Activated CD4-positive, alpha-beta T cell treated with anti-CD3 and anti-CD28 coated beads for 48 hours (primary cell): ENCODE measurements around the gene USP31.
"Not testable (repeated sequence)": the region's sequence is repeated elsewhere in the genome, so short reads cannot be mapped to it uniquely, and the experiment has no call there.

Source experiments
- DNase-seq: peaks from one replicate; pipeline ENCODE4 v3.0.0-alpha.2; 2020

The USP31 gene

DNA sequence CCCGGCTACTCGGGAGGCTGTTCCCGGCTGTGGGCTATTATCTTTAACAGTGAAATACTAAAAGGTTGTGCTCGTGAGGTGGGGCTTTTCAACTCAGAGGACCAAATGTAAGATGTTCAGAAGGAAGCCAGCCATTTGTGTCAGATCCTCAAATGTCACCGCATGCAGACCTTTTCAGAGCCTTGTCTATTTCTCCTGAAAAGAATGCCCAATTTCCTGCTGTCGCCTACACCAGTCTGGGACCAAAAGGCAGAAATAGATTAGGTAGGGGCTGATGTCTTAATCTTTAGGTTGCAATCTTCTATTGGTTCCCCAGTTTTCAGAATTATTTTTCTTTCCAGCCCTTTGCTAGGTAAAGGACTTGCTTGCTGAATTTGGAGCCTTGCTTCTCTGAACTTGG is 8.9 kb upstream of the USP31 start:
- no peak for DNase-seq

GRCh38 chr16:23156946-23157460 is 7.8 kb upstream of the USP31 start:
- no peak for DNase-seq

DNA sequence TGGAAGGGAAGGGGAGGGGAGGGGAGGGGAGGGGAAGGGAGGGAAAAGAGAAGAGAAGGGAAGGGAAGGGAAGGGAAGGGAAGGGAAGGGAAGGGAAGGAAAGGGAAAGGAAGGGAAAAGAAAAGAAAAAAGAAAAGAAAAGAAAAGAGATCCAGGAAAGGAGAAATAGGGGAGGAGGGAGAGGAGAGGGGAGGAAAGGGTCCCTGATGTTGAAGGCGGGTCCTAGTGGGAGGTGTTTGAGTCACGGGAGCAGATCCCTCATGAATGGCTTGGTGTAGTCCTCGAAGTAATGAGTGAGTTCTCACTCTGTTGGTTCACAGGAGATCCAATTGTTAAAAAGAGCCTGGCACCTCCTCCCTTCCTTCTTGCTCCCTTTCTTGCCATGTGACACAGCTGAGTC is 6.9 kb upstream of the USP31 start:
- no peak for DNase-seq

- DNase-seq: peak; percentile 6
Observed at GRCh38 chr16:23155445-23156049, 6.3 kb upstream of the USP31 start.

DNA sequence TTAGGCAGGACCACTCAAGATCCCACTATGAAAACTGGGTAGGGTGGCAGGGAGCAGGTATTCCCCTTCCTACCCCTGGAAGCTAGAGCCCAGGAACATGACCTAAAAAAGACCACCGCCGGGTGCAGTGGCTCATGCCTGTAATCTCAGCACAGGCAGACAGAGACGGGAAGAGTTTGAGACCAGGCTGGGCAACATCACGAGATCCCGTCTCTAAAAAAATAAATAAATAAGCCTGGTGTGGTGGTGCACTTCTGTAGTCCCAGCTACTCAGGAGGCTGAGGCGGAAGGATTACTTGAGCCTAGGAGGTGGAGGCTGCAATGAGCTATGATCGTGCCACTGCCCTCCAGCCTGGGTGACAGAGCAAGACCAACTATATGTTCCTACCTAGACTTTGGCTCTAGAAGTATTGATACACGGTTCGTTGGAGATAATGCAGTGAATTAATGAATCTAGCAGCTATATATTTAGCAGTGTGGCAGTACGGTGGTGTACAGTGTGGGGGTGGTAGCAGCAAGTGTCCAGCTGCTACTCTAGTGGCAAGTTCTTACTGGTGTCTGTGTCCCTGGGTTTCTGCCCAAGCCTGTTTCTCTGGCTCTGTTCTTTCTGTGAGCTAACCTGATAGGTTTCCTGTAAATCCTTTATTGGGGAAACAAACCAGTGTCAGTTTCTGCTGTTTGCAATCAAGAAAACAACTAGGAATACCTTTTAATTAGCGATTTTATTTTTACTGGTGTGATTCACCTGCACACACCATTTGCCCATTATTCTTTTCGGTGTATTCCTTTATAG is 3.3 kb upstream of the USP31 start:
- DNase-seq: no peak

DNA sequence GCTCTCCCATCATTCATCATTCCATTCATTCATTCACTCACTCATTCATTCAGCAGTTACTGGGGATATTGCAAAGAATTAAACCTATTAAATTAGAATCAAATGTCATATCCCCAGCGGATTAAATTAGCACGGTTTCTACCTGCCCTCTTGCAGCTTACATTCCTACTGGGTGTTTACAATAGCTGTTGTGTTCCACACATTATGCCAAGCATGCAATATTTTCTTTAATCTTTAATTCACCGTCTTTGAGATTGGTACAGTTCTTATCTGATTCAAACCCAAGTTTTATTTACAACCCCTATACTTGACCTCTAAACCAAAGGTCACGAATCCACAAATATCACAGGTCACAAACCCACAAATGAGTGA is 727 bp upstream of the USP31 start:
- DNase-seq: no peak

DNA sequence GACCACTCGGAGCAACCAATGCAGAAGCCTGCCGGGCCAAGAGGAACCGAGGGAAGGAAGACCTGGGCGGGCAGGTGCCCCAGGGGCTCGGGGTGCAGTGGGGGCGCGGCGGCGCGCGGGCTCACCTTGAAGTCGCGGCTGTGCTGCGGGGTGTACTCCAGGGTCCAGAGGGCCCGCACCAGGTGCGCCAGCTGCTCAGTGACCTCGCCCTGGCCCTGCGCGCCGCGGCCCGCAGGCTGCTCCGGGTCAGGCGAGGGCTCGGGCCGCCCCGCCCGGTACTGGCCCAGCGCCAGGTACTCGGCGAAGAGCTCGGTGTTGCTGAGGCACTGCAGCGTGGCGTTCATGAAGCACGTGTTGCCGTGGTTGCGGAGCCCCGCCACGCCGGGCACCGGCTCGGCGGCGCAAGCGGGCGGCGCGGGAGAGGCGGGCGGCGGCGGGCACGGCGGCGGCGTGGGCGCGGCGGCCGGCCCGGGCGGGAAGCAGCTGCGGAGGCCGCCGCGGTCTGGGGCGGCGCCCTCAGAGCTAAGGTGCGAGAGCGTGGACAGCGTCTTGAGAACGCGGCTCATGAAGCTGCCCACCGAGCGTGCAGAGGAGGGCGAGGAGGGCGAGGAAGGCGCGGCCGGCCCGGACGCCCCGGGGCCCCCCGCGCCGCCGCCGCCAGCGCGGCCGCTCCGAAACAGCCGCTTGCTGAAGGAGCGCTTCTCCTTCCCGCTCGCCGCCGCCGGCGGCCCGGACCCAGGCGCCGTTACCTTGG is 562 bp downstream of the USP31 start:
- DNase-seq: peak; percentile 64

DNA sequence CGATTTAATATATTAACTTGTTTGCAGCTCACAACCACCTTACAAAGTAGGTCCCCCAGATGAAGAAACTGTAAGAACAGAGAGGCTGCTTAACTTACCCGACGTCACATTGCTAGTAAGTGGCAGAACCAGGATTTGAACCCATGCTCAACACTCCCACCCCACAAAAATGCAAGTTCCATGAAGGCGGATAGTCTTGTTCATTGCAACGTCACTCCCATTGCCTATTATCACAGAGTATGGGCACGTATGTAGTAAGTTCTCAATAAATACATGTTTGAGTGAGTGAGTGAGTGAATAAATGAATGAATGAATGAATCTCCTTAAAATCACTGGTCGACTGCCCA is 1.1 kb downstream of the USP31 start:
- no peak for DNase-seq

GRCh38 chr16:23147666-23148065 is 1.6 kb downstream of the USP31 start:
- DNase-seq: no peak

DNA sequence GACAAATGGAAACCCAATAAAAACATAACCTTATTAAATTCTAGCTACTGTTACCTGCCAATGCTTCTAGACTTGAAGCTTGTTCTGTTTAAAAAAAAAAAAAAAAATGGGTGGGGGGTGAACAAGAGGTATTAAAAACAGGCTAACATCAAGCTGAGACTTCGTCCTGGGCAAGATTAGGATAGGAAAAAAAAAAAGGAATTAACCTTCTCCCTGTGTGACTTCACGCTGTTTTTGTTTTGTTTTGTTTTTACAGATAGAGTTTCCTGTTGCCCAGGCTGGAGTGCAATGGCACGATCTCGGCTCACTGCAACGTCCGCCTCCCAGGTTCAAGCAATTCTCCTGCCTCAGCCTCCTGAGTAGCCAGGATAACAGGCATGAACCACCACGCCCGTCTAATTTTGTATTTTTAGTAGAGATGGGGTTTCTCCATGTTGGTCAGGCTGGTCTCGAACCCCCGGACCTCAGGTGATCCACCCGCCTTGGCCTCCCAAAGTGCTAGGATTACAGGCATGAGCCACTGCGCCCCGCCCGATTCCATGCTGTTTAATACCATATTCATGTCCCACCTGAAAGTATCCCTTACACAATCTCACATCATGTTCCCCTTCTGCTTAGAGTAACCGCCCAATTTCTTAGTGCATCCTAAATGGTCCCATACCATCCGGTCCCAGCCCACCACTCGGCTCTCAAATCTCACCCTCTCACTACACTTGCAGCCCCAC is 2.2 kb downstream of the USP31 start:
- no peak for DNase-seq

- DNase-seq: no peak
Observed at GRCh38 chr16:23145608-23146007, 3.6 kb downstream of the USP31 start.

GRCh38 chr16:23145186-23145585 is 4.1 kb downstream of the USP31 start:
- DNase-seq: no peak

DNA sequence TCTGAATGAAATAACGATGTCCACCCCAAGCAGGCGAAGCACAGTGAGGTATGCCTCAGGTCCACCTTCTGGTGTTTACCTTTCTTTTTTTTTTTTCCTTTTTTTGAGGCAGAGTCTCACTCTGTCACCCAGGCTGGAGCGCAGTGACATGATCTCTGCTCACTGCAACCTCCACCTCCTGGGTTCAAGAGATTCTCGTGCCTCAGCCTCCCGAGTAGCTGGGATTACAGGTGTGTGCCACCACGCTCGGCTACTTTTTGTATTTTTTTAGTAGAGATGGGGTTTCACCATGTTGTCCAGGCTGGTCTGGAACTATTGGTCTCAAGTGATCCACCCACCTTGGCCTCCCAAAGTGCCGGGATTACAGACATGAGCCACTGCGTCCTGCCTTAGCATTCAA is 4.9 kb downstream of the USP31 start:
- not testable (repeated sequence) for DNase-seq

- no peak for DNase-seq
Observed at GRCh38 chr16:23143391-23143790, 5.9 kb downstream of the USP31 start.

DNA sequence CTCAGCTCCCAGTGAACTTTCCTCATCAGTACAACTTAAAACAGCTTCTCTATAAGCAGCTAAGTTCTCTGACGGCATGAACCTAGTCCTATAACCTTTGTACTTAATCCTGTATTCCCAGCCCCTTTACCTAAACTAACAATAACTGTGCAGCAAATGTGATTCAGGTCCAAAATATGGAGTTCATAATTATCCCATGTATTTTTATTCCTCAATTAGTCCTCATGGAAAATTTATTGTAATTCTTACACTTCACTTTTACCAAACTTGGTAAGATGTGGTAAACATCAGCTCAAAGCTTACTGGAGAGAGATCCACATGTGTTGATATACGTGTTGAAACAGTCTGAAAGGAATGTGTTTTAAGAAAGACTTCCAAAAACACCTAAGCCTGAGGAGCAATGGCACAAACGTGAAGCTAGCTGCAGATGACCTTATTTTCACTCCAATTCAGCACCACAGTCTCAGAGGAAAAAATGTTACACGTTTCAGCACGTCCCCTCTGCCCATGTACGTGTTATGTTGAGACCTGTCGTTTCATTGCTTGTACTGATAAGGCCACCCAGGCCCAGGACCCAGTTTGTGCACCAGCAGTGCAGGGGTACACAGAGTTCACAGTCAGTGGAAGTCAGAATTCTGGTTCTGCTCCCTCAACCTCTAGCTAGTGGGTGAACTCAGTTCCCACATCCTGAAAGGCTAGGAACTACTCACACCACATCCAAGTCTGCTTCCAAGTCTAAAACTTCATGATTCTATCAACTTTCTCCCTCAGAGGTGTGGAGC is 7.1 kb downstream of the USP31 start:
- DNase-seq: no peak

- DNase-seq: no peak
Observed at GRCh38 chr16:23141500-23141899, 7.8 kb downstream of the USP31 start.

DNA sequence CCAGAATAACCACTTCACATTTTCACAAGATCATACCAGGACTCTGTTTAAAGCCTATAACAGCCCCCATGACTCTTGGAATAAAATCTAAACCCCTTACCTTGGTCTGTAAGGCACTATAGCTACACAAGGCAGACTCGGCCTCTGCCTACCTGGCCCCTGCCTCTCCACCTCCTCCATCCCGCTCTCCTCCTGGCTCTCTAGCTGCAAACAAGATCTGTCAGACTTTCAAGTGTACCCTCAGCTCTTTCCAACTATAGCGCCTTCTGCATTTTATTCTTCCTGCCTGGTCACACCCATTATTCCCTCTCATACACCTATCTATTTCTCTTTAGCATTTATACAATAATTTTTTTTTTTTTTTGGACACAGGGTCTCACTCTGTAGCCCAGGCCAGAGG is 8.2 kb downstream of the USP31 start:
- DNase-seq: no peak

DNA sequence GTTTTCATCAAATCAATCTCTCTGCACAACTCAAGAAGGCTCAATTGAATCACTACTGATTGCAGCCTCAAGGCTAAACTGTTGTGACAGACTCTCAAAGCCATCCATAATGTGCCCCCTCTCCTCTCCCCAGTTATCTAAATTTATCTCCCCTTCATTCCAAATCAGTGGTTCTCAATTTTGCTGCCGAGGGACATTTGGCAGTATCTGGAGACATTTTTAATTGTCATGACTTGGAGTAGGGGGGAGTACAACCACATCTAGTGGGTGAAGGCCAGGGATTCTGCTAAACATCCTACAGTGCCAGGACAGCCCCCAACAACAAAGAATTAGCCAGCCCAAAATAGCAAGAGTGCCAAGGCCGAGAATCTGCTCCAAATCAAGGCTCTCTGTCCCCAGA is 9.1 kb downstream of the USP31 start:
- no peak for DNase-seq

GRCh38 chr16:23137818-23138217 is 11.4 kb downstream of the USP31 start:
- DNase-seq: no peak

DNA sequence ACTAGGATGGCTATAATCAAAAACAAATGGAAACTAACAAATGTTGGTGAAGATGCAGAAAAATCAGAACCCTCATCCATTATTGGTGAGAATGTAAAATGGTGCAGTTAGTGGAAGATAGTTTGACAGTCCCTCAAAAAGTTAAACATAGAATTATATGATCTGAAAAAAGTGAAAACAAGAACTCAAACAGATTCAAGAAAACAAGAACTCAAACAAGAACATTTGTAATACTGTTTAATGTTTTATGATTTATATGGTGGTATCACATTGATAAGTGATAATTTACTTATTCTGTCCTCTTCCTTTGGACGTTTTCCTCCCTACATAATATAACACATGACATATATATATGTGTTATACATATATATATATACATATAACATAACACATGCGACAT is 12.0 kb downstream of the USP31 start:
- DNase-seq: no peak

DNA sequence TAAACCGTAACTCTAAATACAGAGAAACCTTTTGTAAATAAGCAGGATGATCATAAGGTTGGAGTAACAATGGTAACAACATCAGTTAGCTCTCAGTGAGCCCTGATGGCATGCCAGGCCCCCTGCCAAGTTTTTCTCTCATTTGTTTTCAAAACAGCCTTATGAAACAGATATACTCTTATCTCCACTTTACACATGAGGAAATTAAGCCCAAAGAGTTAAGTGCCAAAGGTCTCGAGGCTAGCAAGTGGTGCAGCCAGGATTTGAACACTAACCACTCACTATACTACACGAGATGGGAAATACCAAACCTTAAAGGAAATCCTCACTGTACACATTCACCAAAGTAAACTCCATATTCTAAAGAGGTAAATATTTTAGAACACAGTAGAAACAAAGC is 15.0 kb downstream of the USP31 start:
- no peak for DNase-seq

DNA sequence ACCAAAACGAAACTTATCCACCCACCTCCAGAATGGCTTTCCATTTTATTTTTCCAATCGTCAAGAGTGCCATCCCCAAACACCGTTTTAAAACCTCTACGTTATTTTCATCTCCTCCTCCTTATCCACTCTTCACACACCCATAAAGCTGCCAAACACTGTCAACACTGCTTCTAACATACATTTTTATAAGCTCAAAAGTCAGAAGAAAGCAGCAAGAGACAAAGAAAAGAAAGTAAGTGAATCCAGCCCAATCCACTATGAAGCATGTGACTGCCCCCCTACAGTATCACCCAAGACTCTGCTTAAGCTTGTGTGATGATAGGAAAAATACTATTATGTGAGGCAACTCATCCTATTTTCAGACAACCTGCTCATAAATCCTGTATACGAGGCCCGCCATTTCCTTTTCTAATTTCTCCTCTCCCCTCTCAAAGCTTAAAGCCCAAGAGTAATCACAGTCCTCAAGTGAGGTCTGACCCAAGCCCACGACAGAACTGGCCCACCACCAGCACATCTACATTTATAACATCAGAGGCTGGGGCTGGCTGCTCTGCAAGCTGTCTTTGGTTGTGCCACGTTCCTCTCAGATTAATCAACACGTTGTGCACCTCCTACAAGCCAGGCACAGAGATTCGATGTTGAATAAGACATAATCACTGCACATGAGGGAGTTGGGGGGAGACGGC is 16.3 kb downstream of the USP31 start:
- no peak for DNase-seq
